Gastroesophageal sphincter (tissue), 4 donors: ENCODE measurements around the gene PRKN. TPM values are rescaled to one million over a fixed set of nuclear protein-coding genes. Genes with fewer than 3 reads are reported as not detected.

Experiments
- ATAC-seq: fragments of 150-250 bp; one replicate; pipeline ENCODE4 v1.9.1; 2016; ENCODE audit warnings: mild to moderate bottlenecking, moderate library complexity
- H3K27ac ChIP-seq, 4 donors: fragments of 200-600 bp; sonication (generic) in 3 of 4; 1 replicate in 3 of 4; 2 replicates in 1 of 4; pipeline ENCODE4 v1.5.1; 2016 to 2019
- H3K27me3 ChIP-seq: fragments of 200-600 bp; sonication (generic); one replicate; pipeline ENCODE4 v1.5.1; 2019
- H3K36me3 ChIP-seq, 2 donors: fragments of 200-600 bp; sonication (generic); one replicate each; pipeline ENCODE4 v1.5.1; 2019; ENCODE audit warnings: control low read depth in 1 of 2
- H3K4me1 ChIP-seq, 3 donors: fragments of 200-600 bp; sonication (generic); 1 replicate in 2 of 3; 2 replicates in 1 of 3; pipeline ENCODE4 v1.5.1; 2016 to 2019; ENCODE audit warnings: control low read depth in 2 of 3
- H3K4me3 ChIP-seq, 2 donors: fragments of 200-600 bp; sonication (generic); one replicate each; pipeline ENCODE4 v1.5.1; 2019; ENCODE audit warnings: mild to moderate bottlenecking in 1 of 2, moderate library complexity in 1 of 2
- H3K9me3 ChIP-seq, 3 donors: fragments of 200-600 bp; sonication (generic); one replicate each; pipeline ENCODE4 v1.5.1; 2017 to 2019; ENCODE audit warnings: control low read depth in 2 of 3
- CTCF ChIP-seq, 4 experiments: fragments of 200-600 bp in 2 of 4; fragments of 450-650 bp in 2 of 4; sonication (generic) in 1 of 4; IDR thresholded peaks; one replicate each; pipeline ENCODE4 v1.5.1; 2017 to 2019; ENCODE audit warnings: antibody characterized with exemption in 4 of 4, mild to moderate bottlenecking in 2 of 4, moderate library complexity in 2 of 4
- EP300 ChIP-seq: sonication (generic); formaldehyde crosslinking; IDR thresholded peaks from one replicate; pipeline ENCODE4 v1.6.1; 2017; ENCODE audit warnings: antibody characterized with exemption, mild to moderate bottlenecking
- POLR2A ChIP-seq, 2 donors: fragments of 450-650 bp; IDR thresholded peaks; one replicate each; pipeline ENCODE4 v1.6.1; 2017; ENCODE audit warnings: antibody characterized with exemption in 2 of 2, mild to moderate bottlenecking in 2 of 2, moderate library complexity in 1 of 2
- POLR2AphosphoS5 ChIP-seq: sonication (generic); formaldehyde crosslinking; IDR thresholded peaks from one replicate; pipeline ENCODE4 v1.6.1; 2017; ENCODE audit warnings: antibody characterized with exemption
- WGBS, 2 donors: methylation state at CpG; one replicate each; pipeline ENCODE4 v1.1.5; 2018; ENCODE audit warnings: low coverage in 1 of 2; 5-methylcytosine and 5-hydroxymethylcytosine counted together
- total RNA-seq, 4 donors: library from RNA; depleted of rRNA; stranded (reverse); fragments of >200 nt; gene quantifications; one replicate each; pipeline ENCODE4 v1.1.0, GENCODE V29; 2016

The PRKN gene
- total RNA-seq, 4 donors from 2014 or later = 8.4 to 58.6 (median 25.8) TPM

GRCh38 chr6:161674930-161675682 is 1052.5 kb downstream of the PRKN start:
- H3K9me3 ChIP-seq = no peaks in the 10 kb centered on the region
- 87 to 92% methylated on average over 10 of the region's 10 CpGs for WGBS, 2 donors
- H3K27ac ChIP-seq = no peak overlapping the region

GRCh38 chr6:161673026-161673425 is 1054.5 kb downstream of the PRKN start:
- H3K36me3 ChIP-seq = no peaks in the 10 kb centered on the region
- ATAC-seq = no peak
- H3K27ac ChIP-seq = no peak overlapping the region
- no peak overlapping the region for H3K4me3 ChIP-seq
- TF ChIP-seq POLR2AphosphoS5 (no peak), POLR2A (IDR thresholded peaks at IDR 0.05) (no peak), EP300 (no peak), CTCF (IDR thresholded peaks at IDR 0.05) (no peak)
- 77% methylated on average over 6 of the region's 6 CpGs; no CpG with 5 or more reads in 1 of the 2 donors for WGBS, 2 donors
- no peaks in the 10 kb centered on the region for H3K4me1 ChIP-seq
- no peaks in the 10 kb centered on the region for H3K9me3 ChIP-seq
- no peaks in the 10 kb centered on the region for H3K27me3 ChIP-seq

More at GRCh38 chr6:161674930-161675682, 1052.5 kb downstream of the PRKN start:
- Histone ChIP-seq H3K27me3 (no peaks in the 10 kb centered on the region), H3K4me1 (peaks cover 0 to 4% (median 0%) of the 10 kb centered on the region in 3 donors), H3K4me3 (no peak overlapping the region), H3K36me3 (no peaks in the 10 kb centered on the region)
- no peak for ATAC-seq
- TF ChIP-seq POLR2AphosphoS5 (no peak), POLR2A (IDR thresholded peaks at IDR 0.05) (no peak), CTCF (IDR thresholded peaks at IDR 0.05) (no peak), EP300 (no peak)

GRCh38 chr6:161671117-161671516 is 1056.4 kb downstream of the PRKN start:
- Histone ChIP-seq H3K4me1 (no peaks in the 10 kb centered on the region), H3K4me3 (no peak overlapping the region), H3K9me3 (no peaks in the 10 kb centered on the region), H3K27me3 (no peaks in the 10 kb centered on the region), H3K27ac (no peak overlapping the region), H3K36me3 (no peaks in the 10 kb centered on the region)
- WGBS, 2 donors = 83 to 95% methylated on average over 5 to 8 of the region's 9 CpGs
- no peak for ATAC-seq
- TF ChIP-seq CTCF (IDR thresholded peaks at IDR 0.05) = no peak

- WGBS, 2 donors = 100% methylated on average over 1 to 2 of the region's 2 CpGs
- no peaks in the 10 kb centered on the region for H3K9me3 ChIP-seq
- TF ChIP-seq POLR2A (IDR thresholded peaks at IDR 0.05) = no peak
- no peak for TF ChIP-seq CTCF (IDR thresholded peaks at IDR 0.05)
- TF ChIP-seq EP300 = no peak
- TF ChIP-seq POLR2AphosphoS5 = no peak
- no peaks in the 10 kb centered on the region for H3K36me3 ChIP-seq
- H3K4me1 ChIP-seq = no peaks in the 10 kb centered on the region
- no peaks in the 10 kb centered on the region for H3K27me3 ChIP-seq
- H3K27ac ChIP-seq = no peak overlapping the region
- H3K4me3 ChIP-seq = no peak overlapping the region
- no peak for ATAC-seq
Observed at GRCh38 chr6:161668665-161669064, 1058.9 kb downstream of the PRKN start.

GRCh38 chr6:161667957-161668356 is 1059.6 kb downstream of the PRKN start:
- Histone ChIP-seq H3K4me3 (no peak overlapping the region), H3K4me1 (no peaks in the 10 kb centered on the region), H3K9me3 (no peaks in the 10 kb centered on the region), H3K27me3 (no peaks in the 10 kb centered on the region), H3K36me3 (no peaks in the 10 kb centered on the region), H3K27ac (no peak overlapping the region)
- TF ChIP-seq POLR2AphosphoS5 (no peak), CTCF (IDR thresholded peaks at IDR 0.05) (no peak)
- ATAC-seq = no peak
- WGBS, 2 donors = 86 to 100% methylated on average over 1 of the region's 1 CpG
